HG02884 (cell line): Measurements from ENCODE around the gene CR1L.
"Not testable (repeated sequence)": the region's sequence is repeated elsewhere in the genome, so short reads cannot be mapped to it uniquely, and the experiment has no call there.

ENCODE experiments used
- ATAC-seq: cut with Tn5 transposase; IDR thresholded peaks from one replicate; pipeline ENCODE4 v1.9.1; 2021; ENCODE audit warnings: mild to moderate bottlenecking, moderate library complexity; ENCODE audit not compliant: unreplicated experiment

CR1L gene

GRCh38 chr1:207680590-207681388 is 35.9 kb downstream of the CR1L start:
- ATAC-seq = not testable (repeated sequence)

- not testable (repeated sequence) for ATAC-seq
Measured at GRCh38 chr1:207682872-207683434, 38.0 kb downstream of the CR1L start.

DNA sequence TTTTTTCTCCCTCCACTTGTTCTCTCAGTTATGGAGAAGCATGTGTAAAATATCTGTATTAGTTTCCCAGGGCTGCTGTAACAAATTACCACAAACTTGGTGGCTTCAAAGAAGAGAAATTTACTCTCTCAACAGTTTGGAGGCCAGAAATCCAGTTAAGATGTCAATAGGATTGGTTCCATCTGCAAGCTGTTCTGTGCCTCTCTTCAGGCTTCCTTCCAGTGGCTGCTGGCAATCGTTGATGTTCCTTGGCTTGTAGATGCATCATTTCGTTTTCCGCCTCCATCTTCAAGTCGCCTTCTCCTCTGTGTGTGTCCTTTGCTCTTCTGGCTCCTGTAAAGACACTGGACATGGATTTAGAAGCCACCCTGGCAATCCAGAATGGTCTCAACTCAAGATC is 45.6 kb downstream of the CR1L start:
- ATAC-seq = not testable (repeated sequence)

DNA sequence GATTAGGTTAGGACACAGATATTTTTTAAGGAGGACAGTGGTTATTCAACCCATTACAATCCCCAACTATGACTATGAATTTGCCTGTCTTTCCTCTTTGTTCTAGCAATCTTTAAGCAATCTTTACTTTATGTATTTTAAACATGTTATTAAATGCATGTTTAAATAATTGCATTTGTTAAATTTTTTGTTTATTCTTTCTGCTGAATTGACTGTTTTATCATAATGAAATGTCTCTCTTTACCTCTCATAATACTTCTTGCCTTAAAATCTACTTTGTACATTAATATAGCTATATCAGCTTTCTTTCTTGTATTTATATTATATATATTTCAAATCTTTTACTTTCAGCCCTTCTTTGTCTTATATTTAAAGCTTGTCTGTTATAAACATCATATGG is 46.1 kb downstream of the CR1L start:
- no peak for ATAC-seq

GRCh38 chr1:207691841-207692240 is 46.9 kb downstream of the CR1L start:
- no peak for ATAC-seq

DNA sequence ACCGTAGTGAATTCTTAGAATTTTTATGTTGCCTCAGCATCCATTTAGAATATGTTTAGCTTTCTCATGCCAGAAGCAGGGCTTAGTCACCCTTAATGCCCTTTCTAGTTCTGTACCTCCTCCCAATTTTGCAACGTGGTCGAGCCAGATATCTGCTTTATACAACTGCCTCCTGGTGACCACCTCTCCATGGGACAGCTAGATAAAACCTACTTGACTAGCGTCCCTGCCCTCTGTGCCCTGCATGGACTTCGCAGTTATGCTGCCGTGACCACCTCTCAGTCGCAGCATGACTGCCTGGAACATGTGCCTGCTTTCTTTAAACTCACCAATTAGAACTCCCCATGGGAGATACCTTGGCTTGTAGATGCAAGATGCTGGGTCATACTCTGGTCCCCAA is 47.4 kb downstream of the CR1L start:
- ATAC-seq = not testable (repeated sequence)

DNA sequence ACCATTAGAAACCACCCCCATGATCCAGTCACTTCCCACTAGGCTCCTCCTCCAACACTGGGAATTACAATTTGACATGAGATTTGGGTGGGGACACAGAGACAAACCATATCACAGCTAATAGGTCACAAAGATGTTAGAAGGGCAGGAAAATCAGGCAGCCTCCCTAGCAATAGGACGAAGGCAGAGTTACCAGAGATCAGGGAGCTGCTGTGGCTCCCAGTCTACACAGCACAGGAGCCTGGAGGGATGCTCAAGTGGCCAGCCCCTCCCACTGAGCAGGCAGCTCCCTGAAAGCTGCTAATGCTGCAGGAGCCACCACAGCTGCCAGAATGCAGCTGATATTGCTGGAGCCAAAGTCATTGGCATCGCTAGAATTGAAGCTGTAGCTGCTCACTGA is 51.0 kb downstream of the CR1L start:
- no peak for ATAC-seq

DNA sequence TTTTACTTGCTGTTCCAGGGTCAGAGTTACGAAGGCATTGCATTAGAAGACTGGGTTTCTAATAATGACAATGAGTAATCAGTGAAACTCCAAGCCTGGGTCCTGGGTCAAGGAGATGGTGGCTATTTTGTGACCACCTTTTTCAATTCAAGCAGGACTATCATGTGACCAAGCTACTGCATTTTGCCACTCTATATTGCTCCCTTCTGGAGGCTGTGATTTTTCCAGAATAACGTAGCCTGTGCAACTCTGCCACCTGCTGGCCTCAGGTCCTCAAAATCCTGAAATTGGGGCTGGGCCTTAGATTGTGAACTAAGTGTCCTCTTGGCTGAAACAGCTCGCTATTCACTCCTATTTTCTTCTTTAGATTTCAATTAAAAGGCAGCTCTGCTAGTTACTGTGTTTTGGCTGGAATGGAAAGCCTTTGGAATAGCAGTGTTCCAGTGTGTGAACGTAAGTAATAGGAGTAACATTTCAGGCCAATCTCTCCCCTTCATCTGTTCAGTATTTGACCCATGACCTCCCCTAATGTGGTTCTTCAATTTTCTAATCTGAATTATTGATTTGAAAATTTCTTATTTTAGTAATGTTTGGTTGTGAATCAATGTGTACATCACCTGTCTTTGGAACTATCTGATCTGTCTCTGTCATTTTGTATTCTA is 54.0 kb downstream of the CR1L start:
- ATAC-seq = no peak

GRCh38 chr1:207702317-207702716 is 57.4 kb downstream of the CR1L start:
- ATAC-seq = no peak

GRCh38 chr1:207703712-207704111 is 58.8 kb downstream of the CR1L start:
- ATAC-seq = no peak

DNA sequence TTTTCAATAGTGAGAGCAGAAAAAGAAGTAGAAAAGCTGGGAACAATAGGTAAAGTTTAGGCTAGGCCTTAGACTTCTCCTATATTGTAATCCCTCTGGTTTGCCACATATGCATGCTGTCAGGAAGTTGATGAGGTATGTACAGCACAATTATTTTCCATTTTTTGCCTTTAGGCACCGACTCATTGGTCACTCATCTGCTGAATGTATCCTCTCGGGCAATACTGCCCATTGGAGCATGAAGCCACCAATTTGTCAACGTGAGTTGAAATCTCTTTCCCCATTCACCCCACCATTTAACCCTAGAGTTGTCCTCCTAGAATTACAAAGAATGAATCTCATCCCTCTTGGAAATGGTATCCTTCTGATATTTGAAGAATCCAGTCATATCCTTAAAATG is 63.1 kb downstream of the CR1L start:
- ATAC-seq = not testable (repeated sequence)

DNA sequence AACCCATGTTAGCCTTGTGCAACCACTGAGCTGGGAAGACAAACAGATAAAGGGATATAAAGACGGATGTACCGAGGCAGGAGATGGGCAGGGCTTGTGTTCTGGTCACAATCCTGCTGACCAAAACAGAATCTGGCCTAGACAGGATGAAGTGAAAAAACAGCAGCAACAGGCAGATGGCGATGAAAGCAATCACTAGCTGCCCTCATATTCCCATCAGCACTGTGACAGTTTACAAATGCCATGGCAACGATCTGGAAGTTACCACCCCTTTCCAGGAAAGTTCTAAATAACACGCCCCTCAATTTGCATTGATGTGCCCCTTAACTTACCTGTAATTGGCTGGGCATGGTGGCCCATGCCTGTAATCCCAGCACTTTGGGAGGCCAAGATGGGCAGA is 66.4 kb downstream of the CR1L start:
- ATAC-seq = no peak

DNA sequence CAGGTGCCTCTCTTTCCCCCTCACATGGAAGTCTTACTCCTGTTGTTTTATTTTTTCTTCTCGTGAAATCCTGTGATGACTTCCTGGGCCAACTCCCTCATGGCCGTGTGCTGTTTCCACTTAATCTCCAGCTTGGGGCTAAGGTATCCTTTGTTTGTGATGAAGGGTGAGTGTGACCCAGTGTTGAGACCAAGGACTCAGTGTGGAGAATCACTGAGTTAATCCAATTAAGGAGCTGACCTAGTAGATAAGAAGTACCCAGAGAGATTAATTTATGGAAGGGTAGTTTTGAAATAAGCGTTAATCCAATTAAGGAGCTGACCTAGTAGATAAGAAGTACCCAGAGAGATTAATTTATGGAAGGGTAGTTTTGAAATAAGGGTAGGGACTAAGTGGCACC is 67.8 kb downstream of the CR1L start:
- ATAC-seq = not testable (repeated sequence)

DNA sequence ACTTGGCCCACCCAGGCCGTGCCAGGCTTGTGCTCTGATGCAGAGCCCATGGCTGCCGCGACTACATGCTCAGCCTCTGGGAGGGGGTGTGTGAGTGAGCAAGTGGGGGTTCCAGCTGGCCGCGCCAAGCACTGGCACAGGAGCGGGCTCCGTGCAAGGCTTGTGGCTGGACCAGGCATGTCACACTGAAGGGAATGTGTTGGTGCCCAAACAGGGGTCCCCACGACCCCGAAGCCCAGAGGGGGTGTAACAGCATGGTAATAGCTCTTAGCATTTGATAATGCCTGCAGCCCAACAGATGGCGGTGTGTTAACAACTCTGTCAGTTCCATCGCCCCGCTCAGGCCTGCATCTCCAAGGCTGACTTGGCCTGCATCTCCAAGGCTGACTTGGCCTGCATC is 68.6 kb downstream of the CR1L start:
- ATAC-seq = no peak

DNA sequence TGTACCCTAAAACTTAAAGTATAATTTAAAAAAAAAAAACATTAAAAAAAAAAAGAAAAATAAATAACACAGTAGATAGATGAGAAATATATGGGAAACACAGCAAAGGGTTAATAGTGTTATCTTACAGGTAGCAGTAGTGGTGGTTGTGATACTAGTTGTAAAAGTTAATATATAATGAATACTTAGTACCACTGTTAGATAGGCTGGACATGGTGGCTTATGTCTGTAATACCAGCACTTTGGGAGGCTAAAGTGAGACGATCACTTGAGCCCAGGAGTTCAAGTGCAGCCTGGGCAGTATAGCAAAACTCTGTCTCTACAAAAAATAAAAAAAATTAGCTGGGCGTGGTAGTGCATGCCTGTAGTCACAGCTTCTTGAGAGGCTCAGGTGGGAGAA is 74.3 kb downstream of the CR1L start:
- no peak for ATAC-seq

GRCh38 chr1:207728200-207728858 is 83.4 kb downstream of the CR1L start:
- not testable (repeated sequence) for ATAC-seq

GRCh38 chr1:207737503-207738157 is 92.7 kb downstream of the CR1L start:
- ATAC-seq = not testable (repeated sequence)

DNA sequence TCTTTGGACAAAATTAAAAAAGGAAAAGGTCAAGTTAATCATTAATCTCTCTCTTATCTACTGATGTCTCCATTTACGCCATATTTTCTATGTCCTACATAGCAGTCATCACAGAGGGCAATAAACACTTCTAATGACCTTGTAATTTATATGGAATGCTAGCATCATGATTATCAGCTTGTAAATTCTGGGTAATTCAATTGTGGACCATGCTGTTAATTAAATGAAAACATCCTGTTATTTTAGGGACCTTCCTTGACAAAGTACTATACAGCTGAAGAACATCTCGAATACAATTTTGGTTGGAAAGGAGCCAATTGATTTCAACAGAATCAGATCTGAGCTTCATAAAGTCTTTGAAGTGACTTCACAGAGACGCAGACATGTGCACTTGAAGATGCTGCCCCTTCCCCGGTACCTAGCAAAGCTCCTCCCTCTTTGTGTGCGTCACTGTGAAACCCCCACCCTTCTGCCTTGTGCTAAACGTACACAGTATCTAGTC is 93.3 kb downstream of the CR1L start:
- ATAC-seq = not testable (repeated sequence)

DNA sequence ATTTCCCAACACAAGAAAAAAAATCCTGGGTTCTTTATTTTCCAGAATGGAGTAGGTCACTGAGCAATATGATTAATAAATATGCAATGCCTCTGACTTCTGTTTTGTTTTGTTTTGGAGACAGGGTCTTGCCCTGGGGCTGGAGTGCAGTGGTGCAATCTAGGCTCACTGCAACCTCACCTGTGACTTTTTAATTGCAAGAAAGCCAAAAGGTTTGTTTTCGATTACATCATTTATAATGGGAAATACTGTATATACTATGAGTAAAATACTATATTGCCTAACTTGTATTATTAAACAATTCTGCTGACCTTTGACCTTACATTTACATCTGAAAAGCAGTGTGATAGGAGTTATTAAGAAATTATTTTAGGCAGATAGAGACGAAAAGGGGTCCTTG is 95.3 kb downstream of the CR1L start:
- ATAC-seq = no peak

- ATAC-seq = no peak
Measured at GRCh38 chr1:207742850-207743555, 98.1 kb downstream of the CR1L start.
